Measurements from ENCODE around the gene ERGIC1. TPM values are rescaled to one million over a fixed set of nuclear protein-coding genes. Genes with fewer than 3 reads are reported as not detected.

The ERGIC1 gene
- total RNA-seq, 2 donors from 2014 or later, result 46.5 to 93.1 TPM

- Histone ChIP-seq H3K4me1 (no peaks in the 10 kb centered on the region), H3K27ac (no peak overlapping the region), H3K36me3 (replicated peaks in 1 of 2; ENCODE audit: insufficient read depth in 1 of 2, low read depth in 2 of 2) (peaks cover 5 to 6% of the 10 kb centered on the region in 2 donors), H3K4me3 (no peak overlapping the region), H3K27me3 (no peaks in the 10 kb centered on the region), H3K9me3 (no peaks in the 10 kb centered on the region)
- TF ChIP-seq CTCF (IDR thresholded peaks at IDR 0.05), result no peak
- TF ChIP-seq POLR2A (IDR thresholded peaks at IDR 0.05), result no peak
- ATAC-seq (no peak), DNase-seq (no peak)
- 91 to 94% methylated on average over 10 to 13 of the region's 13 CpGs for WGBS, 2 donors
- intact Hi-C loops (cut with DNase I), result no loop called here
These were observed 86.4 kb downstream of the ERGIC1 start for GRCh38 chr5:172920447-172920849.

GRCh38 chr5:172920995-172921394 lies 86.9 kb downstream of the ERGIC1 start:
- 91 to 94% methylated on average over 12 of the region's 12 CpGs for WGBS, 2 donors
- H3K4me1 ChIP-seq, result no peaks in the 10 kb centered on the region
- DNase-seq (no peak), ATAC-seq (no peak)
- no peaks in the 10 kb centered on the region for H3K9me3 ChIP-seq
- no peaks in the 10 kb centered on the region for H3K27me3 ChIP-seq
- no peak overlapping the region for H3K27ac ChIP-seq
- peaks cover 2 to 5% of the 10 kb centered on the region in 2 donors for H3K36me3 ChIP-seq (replicated peaks in 1 of 2; ENCODE audit: insufficient read depth in 1 of 2, low read depth in 2 of 2)
- intact Hi-C loops (cut with DNase I), result no loop called here
- TF ChIP-seq POLR2A (IDR thresholded peaks at IDR 0.05) (no peak), CTCF (IDR thresholded peaks at IDR 0.05) (no peak)
- no peak overlapping the region for H3K4me3 ChIP-seq

- no peak overlapping the region for H3K27ac ChIP-seq
These were observed 87.9 kb downstream of the ERGIC1 start for GRCh38 chr5:172921906-172922305.

DNA sequence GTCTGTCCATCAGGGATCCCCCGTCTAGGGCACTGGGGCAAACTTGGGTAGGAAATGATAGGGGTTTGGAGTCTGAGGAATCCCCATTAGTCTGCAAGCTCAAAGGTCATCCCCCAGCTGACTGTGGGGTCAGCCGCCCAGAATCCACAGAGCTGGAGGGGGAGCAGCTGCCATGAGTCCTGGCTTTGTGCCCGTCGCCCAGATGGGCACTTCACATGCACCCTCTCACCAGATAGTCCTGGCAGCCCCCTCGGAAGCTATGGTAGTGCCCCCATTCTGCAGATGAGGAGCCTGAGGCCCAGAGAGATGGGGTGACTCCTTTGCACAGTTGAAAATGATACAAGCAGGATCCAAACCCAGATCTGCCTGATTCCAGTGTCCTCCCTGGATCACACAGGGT lies 89.5 kb downstream of the ERGIC1 start:
- H3K4me1 ChIP-seq, result no peaks in the 10 kb centered on the region
- no peak for TF ChIP-seq POLR2A (IDR thresholded peaks at IDR 0.05)
- no peak for TF ChIP-seq CTCF (IDR thresholded peaks at IDR 0.05)
- H3K27me3 ChIP-seq, result no peaks in the 10 kb centered on the region
- peaks cover 0 to 10% of the 10 kb centered on the region in 2 donors for H3K36me3 ChIP-seq (replicated peaks in 1 of 2; ENCODE audit: insufficient read depth in 1 of 2, low read depth in 2 of 2)
- DNase-seq (no peak), ATAC-seq (no peak)
- WGBS, 2 donors, result 75 to 80% methylated on average over 3 to 5 of the region's 5 CpGs
- no peak overlapping the region for H3K4me3 ChIP-seq
- H3K27ac ChIP-seq, result no peak overlapping the region
- intact Hi-C loops (cut with DNase I), result no loop called here
- H3K9me3 ChIP-seq, result no peaks in the 10 kb centered on the region

More at GRCh38 chr5:172921906-172922305, 87.9 kb downstream of the ERGIC1 start:
- Histone ChIP-seq H3K4me3 (no peak overlapping the region), H3K27me3 (no peaks in the 10 kb centered on the region), H3K4me1 (no peaks in the 10 kb centered on the region), H3K9me3 (no peaks in the 10 kb centered on the region), H3K36me3 (replicated peaks in 1 of 2; ENCODE audit: insufficient read depth in 1 of 2, low read depth in 2 of 2) (peaks cover 0 to 8% of the 10 kb centered on the region in 2 donors)
- intact Hi-C loops (cut with DNase I), result no loop called here
- whole genome bisulfite sequencing, 2 donors, result 95 to 96% methylated on average over 7 of the region's 7 CpGs
- ATAC-seq (no peak), DNase-seq (no peak)
- no peak for TF ChIP-seq POLR2A (IDR thresholded peaks at IDR 0.05)

GRCh38 chr5:172925336-172925948 lies 91.4 kb downstream of the ERGIC1 start:
- Histone ChIP-seq H3K4me3 (no peak overlapping the region), H3K27me3 (no peaks in the 10 kb centered on the region), H3K27ac (no peak overlapping the region), H3K9me3 (no peaks in the 10 kb centered on the region), H3K36me3 (replicated peaks in 1 of 2; ENCODE audit: insufficient read depth in 1 of 2, low read depth in 2 of 2) (peaks cover 0 to 7% of the 10 kb centered on the region in 2 donors), H3K4me1 (no peaks in the 10 kb centered on the region)
- no peak for TF ChIP-seq CTCF (IDR thresholded peaks at IDR 0.05)
- TF ChIP-seq POLR2A (IDR thresholded peaks at IDR 0.05), result no peak
- ATAC-seq, result no peak
- DNase-seq, result no peak
- intact Hi-C loops (cut with DNase I), result no loop called here
- 67 to 83% methylated on average over 9 of the region's 9 CpGs for whole genome bisulfite sequencing, 2 donors

All from body of pancreas (tissue), 4 donors.